ENCODE results near the gene GHDC. TPM values are rescaled to one million over a fixed set of nuclear protein-coding genes. Genes with fewer than 3 reads are reported as not detected.
A peak's percentile ranks its signal among the peaks of the same experiment; 100 is the strongest.

Gene GHDC
- total RNA-seq, 1 experiment from 2014 or later = 14.9 TPM

- H4K20me1 ChIP-seq (ENCODE audit: insufficient read depth, low read depth, low read length) = no peaks in the 10 kb centered on the region
- no peak overlapping the region for H2AFZ ChIP-seq (ENCODE audit: low read length)
- no peaks in the 10 kb centered on the region for H3K9me2 ChIP-seq (replicated peaks; ENCODE audit: insufficient read depth, low read length)
- no peak overlapping the region for H3K27ac ChIP-seq (ENCODE audit: low read length)
- no peak overlapping the region for H3K9ac ChIP-seq (ENCODE audit: low read length)
- DNase-seq = no peak
- no peaks in the 10 kb centered on the region for H3K4me1 ChIP-seq (ENCODE audit: low read length)
- H3K4me2 ChIP-seq (ENCODE audit: low read depth, low read length, poor library complexity, severe bottlenecking) = no peak overlapping the region
- H3K36me3 ChIP-seq (ENCODE audit: insufficient read depth, low read length) = peaks cover 34% of the 10 kb centered on the region; the same call in 1 of the 2 replicates
- no peaks in the 10 kb centered on the region for H3K79me2 ChIP-seq (ENCODE audit: low read length)
- H3K4me3 ChIP-seq (ENCODE audit: low read length) = no peak overlapping the region
- no peaks in the 10 kb centered on the region for H3K9me3 ChIP-seq (ENCODE audit: low read length)
- H3K27me3 ChIP-seq (ENCODE audit: low read length) = no peaks in the 10 kb centered on the region
Observed at GRCh38 chr17:42200706-42201457, 6.6 kb upstream of the GHDC start.

GRCh38 chr17:42199416-42200011 is 5.2 kb upstream of the GHDC start:
- H3K9me2 ChIP-seq (replicated peaks; ENCODE audit: insufficient read depth, low read length) = no peaks in the 10 kb centered on the region
- no peaks in the 10 kb centered on the region for H3K79me2 ChIP-seq (ENCODE audit: low read length)
- H2AFZ ChIP-seq (ENCODE audit: low read length) = no peak overlapping the region
- H3K4me2 ChIP-seq (ENCODE audit: low read depth, low read length, poor library complexity, severe bottlenecking) = no peak overlapping the region
- no peak for DNase-seq
- H3K36me3 ChIP-seq (ENCODE audit: insufficient read depth, low read length) = peaks cover 25% of the 10 kb centered on the region; the same call in 1 of the 2 replicates
- H3K4me1 ChIP-seq (ENCODE audit: low read length) = no peaks in the 10 kb centered on the region
- no peak overlapping the region for H3K4me3 ChIP-seq (ENCODE audit: low read length)
- H3K27ac ChIP-seq (ENCODE audit: low read length) = no peak overlapping the region
- no peak overlapping the region for H3K9ac ChIP-seq (ENCODE audit: low read length)
- no peaks in the 10 kb centered on the region for H3K9me3 ChIP-seq (ENCODE audit: low read length)
- H3K27me3 ChIP-seq (ENCODE audit: low read length) = no peaks in the 10 kb centered on the region
- no peaks in the 10 kb centered on the region for H4K20me1 ChIP-seq (ENCODE audit: insufficient read depth, low read depth, low read length)

GRCh38 chr17:42198897-42199296 is 4.6 kb upstream of the GHDC start:
- Histone ChIP-seq H3K4me2 (ENCODE audit: low read depth, low read length, poor library complexity, severe bottlenecking) (no peak overlapping the region), H2AFZ (ENCODE audit: low read length) (no peak overlapping the region), H4K20me1 (ENCODE audit: insufficient read depth, low read depth, low read length) (no peaks in the 10 kb centered on the region)

DNA sequence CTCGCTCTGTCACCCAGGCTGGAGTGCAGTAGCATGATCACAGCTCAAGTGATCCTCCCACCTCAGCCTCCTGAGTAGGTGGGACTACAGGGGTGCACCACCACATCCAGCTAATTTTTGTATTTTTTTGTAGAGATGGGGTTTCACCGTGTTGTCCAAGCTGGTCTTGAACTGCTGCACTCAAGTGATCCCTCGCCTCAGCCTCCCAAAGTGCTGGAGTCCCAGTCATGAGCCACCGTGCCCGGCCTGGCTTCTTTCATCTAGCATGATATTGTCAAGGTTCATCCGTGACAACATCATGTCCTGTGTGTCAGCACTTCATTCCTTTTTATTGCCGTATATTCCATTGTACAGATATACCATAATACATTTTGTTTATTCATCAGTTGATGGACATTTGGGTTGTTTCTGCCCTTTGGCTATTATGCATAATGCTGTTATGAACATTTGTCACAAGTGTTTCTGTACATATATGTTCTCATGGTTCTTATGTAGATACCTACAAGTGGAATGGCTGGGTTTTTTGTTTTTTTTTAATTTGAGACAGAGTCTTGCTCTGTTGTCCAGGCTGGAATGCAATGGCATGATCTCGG is 3.4 kb upstream of the GHDC start:
- no peaks in the 10 kb centered on the region for H4K20me1 ChIP-seq (ENCODE audit: insufficient read depth, low read depth, low read length)
- H3K36me3 ChIP-seq (ENCODE audit: insufficient read depth, low read length) = peaks cover 13% of the 10 kb centered on the region; the same call in 1 of the 2 replicates
- no peak overlapping the region for H3K4me2 ChIP-seq (ENCODE audit: low read depth, low read length, poor library complexity, severe bottlenecking)
- H3K27me3 ChIP-seq (ENCODE audit: low read length) = no peaks in the 10 kb centered on the region
- H3K9me3 ChIP-seq (ENCODE audit: low read length) = no peaks in the 10 kb centered on the region
- no peak for DNase-seq
- H2AFZ ChIP-seq (ENCODE audit: low read length) = no peak overlapping the region
- no peak overlapping the region for H3K27ac ChIP-seq (ENCODE audit: low read length)
- no peaks in the 10 kb centered on the region for H3K9me2 ChIP-seq (replicated peaks; ENCODE audit: insufficient read depth, low read length)
- no peak overlapping the region for H3K4me3 ChIP-seq (ENCODE audit: low read length)
- H3K4me1 ChIP-seq (ENCODE audit: low read length) = peaks cover 15% of the 10 kb centered on the region
- H3K79me2 ChIP-seq (ENCODE audit: low read length) = no peaks in the 10 kb centered on the region
- no peak overlapping the region for H3K9ac ChIP-seq (ENCODE audit: low read length)

More at GRCh38 chr17:42198897-42199296, 4.6 kb upstream of the GHDC start:
- Histone ChIP-seq H3K4me3 (ENCODE audit: low read length) (no peak overlapping the region), H3K79me2 (ENCODE audit: low read length) (no peaks in the 10 kb centered on the region), H3K27me3 (ENCODE audit: low read length) (no peaks in the 10 kb centered on the region), H3K9me2 (replicated peaks; ENCODE audit: insufficient read depth, low read length) (no peaks in the 10 kb centered on the region), H3K4me1 (ENCODE audit: low read length) (peaks cover 3% of the 10 kb centered on the region), H3K27ac (ENCODE audit: low read length) (no peak overlapping the region), H3K9ac (ENCODE audit: low read length) (no peak overlapping the region), H3K9me3 (ENCODE audit: low read length) (no peaks in the 10 kb centered on the region), H3K36me3 (ENCODE audit: insufficient read depth, low read length) (peaks cover 21% of the 10 kb centered on the region; the same call in 1 of the 2 replicates)
- DNase-seq = no peak

GRCh38 chr17:42193216-42193968 is 902 bp downstream of the GHDC start:
- Histone ChIP-seq H3K4me3 (ENCODE audit: low read length) (peak overlapping the region; percentile 70), H3K4me1 (ENCODE audit: low read length) (peaks cover 15% of the 10 kb centered on the region), H3K9me2 (replicated peaks; ENCODE audit: insufficient read depth, low read length) (no peaks in the 10 kb centered on the region), H2AFZ (ENCODE audit: low read length) (no peak overlapping the region), H4K20me1 (ENCODE audit: insufficient read depth, low read depth, low read length) (no peaks in the 10 kb centered on the region), H3K4me2 (ENCODE audit: low read depth, low read length, poor library complexity, severe bottlenecking) (peak overlapping the region; percentile 74), H3K9ac (ENCODE audit: low read length) (peak overlapping the region; percentile 75), H3K9me3 (ENCODE audit: low read length) (no peaks in the 10 kb centered on the region), H3K27me3 (ENCODE audit: low read length) (no peaks in the 10 kb centered on the region), H3K27ac (ENCODE audit: low read length) (0 out of 2 replicates have a peak overlapping the region, but pooled peaks have one; percentile 16), H3K36me3 (ENCODE audit: insufficient read depth, low read length) (no peaks in the 10 kb centered on the region), H3K79me2 (ENCODE audit: low read length) (no peaks in the 10 kb centered on the region)
- peak; percentile 58 for DNase-seq

GRCh38 chr17:42192189-42193126 is 1.8 kb downstream of the GHDC start:
- Histone ChIP-seq H3K36me3 (ENCODE audit: insufficient read depth, low read length) (no peaks in the 10 kb centered on the region), H3K4me2 (ENCODE audit: low read depth, low read length, poor library complexity, severe bottlenecking) (peak overlapping the region; percentile 74), H3K4me1 (ENCODE audit: low read length) (peaks cover 15% of the 10 kb centered on the region), H2AFZ (ENCODE audit: low read length) (no peak overlapping the region), H3K9me3 (ENCODE audit: low read length) (no peaks in the 10 kb centered on the region), H3K27ac (ENCODE audit: low read length) (no peak overlapping the region), H3K9ac (ENCODE audit: low read length) (peak overlapping the region; percentile 75; the same call in 1 of the 2 replicates), H3K9me2 (replicated peaks; ENCODE audit: insufficient read depth, low read length) (no peaks in the 10 kb centered on the region), H4K20me1 (ENCODE audit: insufficient read depth, low read depth, low read length) (no peaks in the 10 kb centered on the region), H3K79me2 (ENCODE audit: low read length) (no peaks in the 10 kb centered on the region), H3K4me3 (ENCODE audit: low read length) (no peak overlapping the region), H3K27me3 (ENCODE audit: low read length) (no peaks in the 10 kb centered on the region)
- no peak for DNase-seq

GRCh38 chr17:42191275-42191608 is 3.1 kb downstream of the GHDC start:
- H3K9me3 ChIP-seq (ENCODE audit: low read length) = no peaks in the 10 kb centered on the region
- no peak overlapping the region for H3K9ac ChIP-seq (ENCODE audit: low read length)
- no peak overlapping the region for H3K4me2 ChIP-seq (ENCODE audit: low read depth, low read length, poor library complexity, severe bottlenecking)
- no peaks in the 10 kb centered on the region for H3K79me2 ChIP-seq (ENCODE audit: low read length)
- H3K4me1 ChIP-seq (ENCODE audit: low read length) = peaks cover 15% of the 10 kb centered on the region
- H2AFZ ChIP-seq (ENCODE audit: low read length) = no peak overlapping the region
- no peaks in the 10 kb centered on the region for H4K20me1 ChIP-seq (ENCODE audit: insufficient read depth, low read depth, low read length)
- H3K9me2 ChIP-seq (replicated peaks; ENCODE audit: insufficient read depth, low read length) = no peaks in the 10 kb centered on the region
- no peak for DNase-seq
- H3K4me3 ChIP-seq (ENCODE audit: low read length) = no peak overlapping the region
- H3K36me3 ChIP-seq (ENCODE audit: insufficient read depth, low read length) = no peaks in the 10 kb centered on the region
- H3K27ac ChIP-seq (ENCODE audit: low read length) = no peak overlapping the region
- H3K27me3 ChIP-seq (ENCODE audit: low read length) = no peaks in the 10 kb centered on the region

Measured in Karpas-422 (cell line).